ENCODE data around the gene CEP20. TPM values are rescaled to one million over a fixed set of nuclear protein-coding genes. Genes with fewer than 3 reads are reported as not detected.

CEP20 gene
- total RNA-seq, 4 donors from 2014 or later, result 34.1 to 66.9 (median 49.6) TPM

DNA sequence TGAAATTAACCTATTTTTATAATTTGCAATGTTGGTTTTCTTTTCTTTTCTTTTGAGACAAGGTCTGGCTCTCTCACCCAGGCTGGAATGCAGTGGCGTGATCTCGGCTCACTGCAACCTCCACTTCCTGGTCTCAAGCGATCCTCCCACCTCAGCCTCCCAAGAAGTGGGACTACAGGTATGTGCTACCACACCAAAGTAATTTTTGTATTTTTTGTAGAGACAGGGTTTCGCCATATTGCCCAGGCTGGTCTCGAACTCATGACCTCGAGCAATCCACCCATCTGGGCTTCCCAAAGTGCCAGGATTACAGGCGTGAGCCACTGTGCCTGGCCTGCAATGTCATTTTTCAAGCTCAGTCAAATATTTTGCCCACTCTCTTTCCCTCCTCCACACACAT, 67.6 kb downstream of the CEP20 start:
- Histone ChIP-seq H3K9me3 (no peaks in the 10 kb centered on the region), H3K27ac (peak overlapping the region; percentile 57 to 92 (median 82)), H3K36me3 (peaks cover 0 to 81% of the 10 kb centered on the region in 2 donors), H3K27me3 (no peaks in the 10 kb centered on the region), H3K4me1 (peaks cover 0 to 100% (median 0%) of the 10 kb centered on the region in 3 donors), H3K4me3 (no peak overlapping the region)
- no peak for ATAC-seq
- 52 to 59% methylated on average over 4 to 7 of the region's 7 CpGs for WGBS, 2 donors (ENCODE audit: low coverage in 1 of 2)
- TF ChIP-seq POLR2A (IDR thresholded peaks at IDR 0.05) (no peak), POLR2AphosphoS5 (IDR thresholded peaks at IDR 0.05) (peak; percentile 12), EP300 (IDR thresholded peaks at IDR 0.05) (no peak)
- TF ChIP-seq, protein P1, sequence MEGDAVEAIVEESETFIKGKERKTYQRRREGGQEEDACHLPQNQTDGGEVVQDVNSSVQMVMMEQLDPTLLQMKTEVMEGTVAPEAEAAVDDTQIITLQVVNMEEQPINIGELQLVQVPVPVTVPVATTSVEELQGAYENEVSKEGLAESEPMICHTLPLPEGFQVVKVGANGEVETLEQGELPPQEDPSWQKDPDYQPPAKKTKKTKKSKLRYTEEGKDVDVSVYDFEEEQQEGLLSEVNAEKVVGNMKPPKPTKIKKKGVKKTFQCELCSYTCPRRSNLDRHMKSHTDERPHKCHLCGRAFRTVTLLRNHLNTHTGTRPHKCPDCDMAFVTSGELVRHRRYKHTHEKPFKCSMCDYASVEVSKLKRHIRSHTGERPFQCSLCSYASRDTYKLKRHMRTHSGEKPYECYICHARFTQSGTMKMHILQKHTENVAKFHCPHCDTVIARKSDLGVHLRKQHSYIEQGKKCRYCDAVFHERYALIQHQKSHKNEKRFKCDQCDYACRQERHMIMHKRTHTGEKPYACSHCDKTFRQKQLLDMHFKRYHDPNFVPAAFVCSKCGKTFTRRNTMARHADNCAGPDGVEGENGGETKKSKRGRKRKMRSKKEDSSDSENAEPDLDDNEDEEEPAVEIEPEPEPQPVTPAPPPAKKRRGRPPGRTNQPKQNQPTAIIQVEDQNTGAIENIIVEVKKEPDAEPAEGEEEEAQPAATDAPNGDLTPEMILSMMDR (IDR thresholded peaks at IDR 0.05), result no peak

DNA sequence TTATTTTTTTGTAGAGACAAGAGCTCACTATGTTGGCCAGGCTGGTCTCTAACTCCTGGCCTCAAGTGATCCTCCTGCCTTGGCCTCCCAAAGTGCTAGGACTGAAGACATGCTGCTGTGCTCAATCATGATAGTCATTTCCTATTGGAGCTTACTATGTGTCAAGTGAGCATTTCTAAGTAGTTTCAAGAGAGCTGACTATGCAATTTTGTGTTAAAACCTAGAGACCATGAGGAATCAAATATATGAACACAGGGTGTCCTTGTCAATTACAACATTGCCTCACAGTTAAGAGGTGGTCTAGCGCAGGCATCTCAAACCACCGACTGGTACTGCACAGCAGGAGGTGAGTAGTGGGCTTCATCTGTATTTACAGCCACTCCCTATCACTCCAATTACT, 69.4 kb downstream of the CEP20 start:
- TF ChIP-seq POLR2AphosphoS5 (IDR thresholded peaks at IDR 0.05) (no peak), EP300 (IDR thresholded peaks at IDR 0.05) (no peak), POLR2A (IDR thresholded peaks at IDR 0.05) (no peak)
- TF ChIP-seq, protein P1 (IDR thresholded peaks at IDR 0.05), result no peak
- Histone ChIP-seq H3K4me3 (no peak overlapping the region), H3K36me3 (peaks cover 0 to 77% of the 10 kb centered on the region in 2 donors), H3K27ac (peak overlapping the region; percentile 75 to 92 (median 81)), H3K4me1 (peaks cover 0 to 100% (median 0%) of the 10 kb centered on the region in 3 donors), H3K9me3 (no peaks in the 10 kb centered on the region), H3K27me3 (no peaks in the 10 kb centered on the region)
- WGBS, 2 donors (ENCODE audit: low coverage in 1 of 2), result 70 to 71% methylated on average over 1 to 2 of the region's 2 CpGs
- ATAC-seq, result no peak

DNA sequence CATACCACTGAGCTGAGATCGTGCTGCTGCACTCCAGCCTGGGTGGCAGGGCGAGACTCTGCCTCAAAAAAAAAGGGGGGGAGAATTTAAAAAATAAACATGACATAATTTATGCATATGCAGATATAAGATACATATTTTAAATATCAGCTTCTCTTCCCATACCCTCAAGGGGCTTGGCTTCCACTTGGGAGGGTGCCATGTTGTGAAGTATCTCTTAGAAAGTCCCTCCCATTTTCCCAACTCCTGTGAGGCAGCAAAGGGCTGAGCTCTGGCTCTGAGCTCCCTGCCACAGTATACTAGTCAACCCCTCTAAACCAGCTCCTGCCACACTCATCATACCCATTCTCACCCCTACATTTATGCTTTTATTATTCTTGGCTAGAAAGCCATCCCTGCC, 71.0 kb downstream of the CEP20 start:
- no peaks in the 10 kb centered on the region for H3K27me3 ChIP-seq
- WGBS, 2 donors (ENCODE audit: low coverage in 1 of 2), result 28 to 50% methylated on average over 1 to 2 of the region's 2 CpGs
- peak; percentile 35 for ATAC-seq
- H3K4me3 ChIP-seq, result no peak overlapping the region
- TF ChIP-seq, protein P1 (IDR thresholded peaks at IDR 0.05), result no peak
- TF ChIP-seq EP300 (IDR thresholded peaks at IDR 0.05), result no peak
- H3K4me1 ChIP-seq, result peaks cover 0 to 100% (median 0%) of the 10 kb centered on the region in 3 donors
- peaks cover 0 to 77% of the 10 kb centered on the region in 2 donors for H3K36me3 ChIP-seq
- H3K9me3 ChIP-seq, result no peaks in the 10 kb centered on the region
- peak overlapping the region; percentile 75 to 92 (median 81) for H3K27ac ChIP-seq

DNA sequence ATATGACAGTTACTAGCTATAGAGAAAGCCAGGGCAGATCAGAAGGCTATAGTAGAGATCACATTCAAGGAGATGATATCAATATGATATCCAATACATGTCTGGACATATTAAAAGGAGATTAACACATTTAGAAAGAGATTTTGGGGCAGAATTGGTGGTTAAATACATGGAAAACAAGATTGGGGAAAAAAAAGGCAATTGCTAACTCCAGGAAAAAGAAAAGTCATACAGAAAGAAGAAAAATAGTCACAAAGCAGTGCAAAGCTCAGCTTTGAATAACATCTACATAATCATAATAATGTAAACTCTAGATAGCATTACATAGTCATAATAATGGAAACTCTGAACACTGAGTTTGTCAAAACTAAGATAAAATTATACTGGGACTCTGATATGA, 72.2 kb downstream of the CEP20 start:
- Histone ChIP-seq H3K4me1 (peaks cover 9 to 100% (median 10%) of the 10 kb centered on the region in 3 donors), H3K27ac (peak overlapping the region; percentile 7 to 92 (median 72)), H3K4me3 (no peak overlapping the region), H3K27me3 (no peaks in the 10 kb centered on the region), H3K36me3 (peaks cover 0 to 74% of the 10 kb centered on the region in 2 donors), H3K9me3 (no peaks in the 10 kb centered on the region)
- no peak for ATAC-seq
- TF ChIP-seq POLR2AphosphoS5 (IDR thresholded peaks at IDR 0.05) (no peak), POLR2A (IDR thresholded peaks at IDR 0.05) (no peak), EP300 (IDR thresholded peaks at IDR 0.05) (no peak)
- TF ChIP-seq, protein P1 (IDR thresholded peaks at IDR 0.05), result no peak

Small RNAs within 50 kb of the gene (small RNA-seq; reads per million reads assigned to genes)
- 0 reads per million in 4 donors for gene RNU6-213P

Other genes with a start within 250 kb of the CEP20 start
- 10 to 100 TPM; 38.2 to 67.7 (median 53.3) TPM for gene MARF1, start 245.4 kb downstream of the CEP20 start, total RNA-seq
- gene NDE1, start 238.4 kb downstream of the CEP20 start, total RNA-seq, result 100 to 1,000 TPM in 1 of 4 donors, 10 to 100 TPM in 3; 34.9 to 123 (median 62.3) TPM
- gene MYH11, start 31.6 kb downstream of the CEP20 start, total RNA-seq, result over 10,000 TPM in 3 of 4 donors, 1,000 to 10,000 TPM in 1; 7,231 to 23,237 (median 11,307) TPM
- gene ABCC1, start 61.0 kb upstream of the CEP20 start, total RNA-seq, result 100 to 1,000 TPM in 1 of 4 donors, 10 to 100 TPM in 3; 50.8 to 122 (median 63.1) TPM

Data from gastroesophageal sphincter (tissue), 4 donors.